IMR-90 (cell line): ENCODE measurements around the gene PMM1. TPM values are rescaled to one million over a fixed set of nuclear protein-coding genes. Genes with fewer than 3 reads are reported as not detected.

Experiments
- ATAC-seq: fragments of 200-7000 bp; cut with Tn5 transposase; 2 replicates; pipeline ENCODE4 v1.9.1; 2020; ENCODE audit warnings: low read depth, mild to moderate bottlenecking, moderate library complexity
- BruUV-seq: library from RNA; stranded (reverse); fragments of 400-500 nt; replicated peaks from 2 replicates; lab custom pipeline; 2021; lab: Mats Ljungman, UMichigan
- CTCF ChIA-PET: fragments of 300-600 bp; formaldehyde crosslinking; extraction: SDS; loops from one replicate; lab custom pipeline; 2021; ENCODE audit warnings: antibody characterized with exemption; lab: Yijun Ruan, JAX
- POLR2A ChIA-PET: fragments of 300-600 bp; sonication (Branson Sonifier 250); formaldehyde crosslinking; loops from one replicate; lab custom pipeline; 2022; ENCODE audit warnings: antibody characterized with exemption; ENCODE audit not compliant: unreplicated experiment; lab: Charles Lee
- DNase-seq: peaks from one replicate; pipeline ENCODE4 v3.0.0; 2013
- H2AFZ ChIP-seq: replicated peaks from 2 replicates; pipeline ENCODE3; 2013; ENCODE audit warnings: low read length, mild to moderate bottlenecking; ENCODE audit not compliant: poor library complexity
- H2AK5ac ChIP-seq: 2 replicates; pipeline ENCODE4 v1.6.1; 2013; ENCODE audit warnings: low read depth, low read length, inconsistent platforms
- H2AK9ac ChIP-seq: replicated peaks from 2 replicates; pipeline ENCODE3; 2013; ENCODE audit warnings: mild to moderate bottlenecking, low read depth, low read length, moderate library complexity; ENCODE audit not compliant: poor library complexity
- H2BK120ac ChIP-seq: 2 replicates; pipeline ENCODE4 v1.6.1; 2013; ENCODE audit warnings: low read depth, low read length, inconsistent platforms
- H2BK15ac ChIP-seq: 3 replicates; pipeline ENCODE4 v1.6.1; 2013; ENCODE audit warnings: low read depth, low read length, inconsistent platforms
- H2BK20ac ChIP-seq: 2 replicates; pipeline ENCODE4 v1.6.1; 2013; ENCODE audit warnings: low read depth, mild to moderate bottlenecking, inconsistent platforms, low read length, moderate library complexity
- H2BK5ac ChIP-seq: 2 replicates; pipeline ENCODE4 v1.6.1; 2013; ENCODE audit warnings: mild to moderate bottlenecking, low read depth, low read length, inconsistent platforms; ENCODE audit not compliant: poor library complexity, severe bottlenecking
- H3K14ac ChIP-seq: replicated peaks from 2 replicates; pipeline ENCODE4 v1.6.1; 2013; ENCODE audit warnings: low read depth, low read length, inconsistent platforms
- H3K18ac ChIP-seq: 2 replicates; pipeline ENCODE4 v1.6.1; 2013; ENCODE audit warnings: low read depth, low read length, control low read depth
- H3K23ac ChIP-seq: 2 replicates; pipeline ENCODE4 v1.6.1; 2013; ENCODE audit warnings: low read depth, low read length, inconsistent platforms
- H3K27ac ChIP-seq: 2 replicates; pipeline ENCODE4 v1.5.1; 2013; ENCODE audit warnings: mild to moderate bottlenecking, control low read depth, low read length; ENCODE audit not compliant: insufficient read depth
- H3K27me3 ChIP-seq: 2 replicates; pipeline ENCODE4 v1.6.1; 2013; ENCODE audit warnings: low read length; ENCODE audit not compliant: control insufficient read depth, insufficient read depth
- H3K36me3 ChIP-seq: 2 replicates; pipeline ENCODE4 v1.6.1; 2013; ENCODE audit warnings: low read length, mixed read lengths; ENCODE audit not compliant: control insufficient read depth, insufficient read depth
- H3K4ac ChIP-seq: 2 replicates; pipeline ENCODE4 v1.6.1; 2013; ENCODE audit warnings: low read depth, low read length, inconsistent platforms
- H3K4me1 ChIP-seq: 2 replicates; pipeline ENCODE4 v1.6.1; 2013; ENCODE audit warnings: low read length, mixed read lengths; ENCODE audit not compliant: control insufficient read depth, insufficient read depth
- H3K4me2 ChIP-seq: 2 replicates; pipeline ENCODE4 v1.6.1; 2013; ENCODE audit warnings: low read depth, mild to moderate bottlenecking, control low read depth, low read length, moderate library complexity
- H3K4me3 ChIP-seq: 2 replicates; pipeline ENCODE4 v1.5.1; 2013; ENCODE audit warnings: low read depth, mild to moderate bottlenecking, control low read depth, low read length, moderate library complexity; ENCODE audit not compliant: insufficient read depth
- H3K56ac ChIP-seq: 2 replicates; pipeline ENCODE4 v1.6.1; 2013; ENCODE audit warnings: low read length, inconsistent platforms; ENCODE audit not compliant: insufficient read depth; ENCODE audit errors: extremely low read depth
- H3K79me1 ChIP-seq, 2 experiments: 2 replicates each; pipeline ENCODE4 v1.6.1; 2013; ENCODE audit warnings: low read length in 2 of 2, inconsistent platforms in 1 of 2, low read depth in 1 of 2
- H3K9ac ChIP-seq: 2 replicates; pipeline ENCODE4 v1.6.1; 2013; ENCODE audit warnings: low read depth, low read length, control low read depth
- H3K9me1 ChIP-seq: 2 replicates; pipeline ENCODE4 v1.6.1; 2013; ENCODE audit warnings: low read length, inconsistent platforms; ENCODE audit not compliant: insufficient read depth
- H3K9me3 ChIP-seq: 2 replicates; pipeline ENCODE4 v1.6.1; 2013; ENCODE audit warnings: low read length; ENCODE audit not compliant: control insufficient read depth, insufficient read depth
- H4K20me1 ChIP-seq: 2 replicates; pipeline ENCODE4 v1.6.1; 2013; ENCODE audit warnings: low read length, inconsistent platforms; ENCODE audit not compliant: insufficient read depth
- H4K5ac ChIP-seq: 2 replicates; pipeline ENCODE4 v1.6.1; 2013; ENCODE audit warnings: mild to moderate bottlenecking, low read depth, low read length, control low read depth
- H4K8ac ChIP-seq, 2 experiments: 2 replicates each; pipeline ENCODE4 v1.6.1; 2013; ENCODE audit warnings: low read depth in 2 of 2, low read length in 2 of 2, control low read depth in 1 of 2, inconsistent platforms in 1 of 2
- H4K91ac ChIP-seq: 2 replicates; pipeline ENCODE4 v1.6.1; 2013; ENCODE audit warnings: low read depth, low read length, inconsistent platforms; ENCODE audit not compliant: insufficient read depth
- WGBS, 2 experiments: methylation state at CpG; one replicate each; pipeline versions ENCODE4 v1.1.5 to v1.1.7; 2013; ENCODE audit warnings: missing lambda C conversion rate in 2 of 2; ENCODE audit not compliant: insufficient read length in 1 of 2; ENCODE audit errors: extremely low coverage in 2 of 2; 5-methylcytosine and 5-hydroxymethylcytosine counted together
- dilution Hi-C: fragments of 300-500 bp; cut with HindIII; formaldehyde crosslinking; loops from one replicate; pipeline ENCODE4 v1.14.3; 2018; ENCODE audit warnings: low sequenced_read_pairs; ENCODE audit not compliant: unreplicated experiment
- in situ Hi-C: fragments of 300-500 bp; cut with MboI; formaldehyde crosslinking; loops from 3 replicates; pipeline ENCODE4 v1.14.3; 2019; ENCODE audit warnings: low sequenced_read_pairs, inconsistent platforms, mixed read lengths
- intact Hi-C: fragments of 100-400 bp; cut with micrococcal nuclease; formaldehyde crosslinking; loops from 2 replicates; pipeline ENCODE4 v1.10.0; 2022
- polyA plus RNA-seq, 3 experiments: library from polyadenylated mRNA; depleted of rRNA; stranded (reverse); fragments of >200 nt; gene quantifications; 2 replicates each; pipeline ENCODE4 v1.2.3, GENCODE V29; 2012; ENCODE audit warnings: low replicate concordance in 1 of 3
- total RNA-seq: library from RNA; depleted of rRNA; stranded (reverse); fragments of >200 nt; gene quantifications from 2 replicates; pipeline ENCODE4 v1.2.3, GENCODE V29; 2012
- TF ChIP-seq, protein P1 (sequence below): fragments of 150-350 bp; IDR thresholded peaks from 2 replicates; pipeline ENCODE4 v1.6.1; 2017; ENCODE audit warnings: mild to moderate bottlenecking, antibody characterized with exemption, low read length, low read depth

The PMM1 gene
- total and polyA plus RNA-seq, 2 of the 4 experiments (the other 2 are of a cell fraction), result 22.8 to 92.8 TPM

DNA sequence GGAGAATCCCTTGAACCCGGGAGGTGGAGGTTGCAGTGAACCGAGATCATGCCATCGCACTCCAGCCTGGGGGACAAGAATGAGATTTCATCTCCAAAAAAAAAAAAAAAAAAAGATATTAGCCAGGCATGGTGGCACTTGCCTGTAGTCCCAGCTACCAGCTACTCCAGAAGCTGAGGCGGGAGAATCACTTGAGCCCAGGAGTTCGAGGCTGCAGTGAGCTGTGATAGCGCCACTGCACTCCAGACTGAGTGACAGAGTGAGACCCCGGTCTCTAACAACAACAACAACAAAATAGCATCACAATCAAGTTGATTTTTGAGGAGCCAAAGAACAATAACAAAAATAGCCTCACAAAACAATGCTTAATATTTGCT lies 2.3 kb downstream of the PMM1 start:
- no peak overlapping the region for H2BK20ac ChIP-seq
- H4K20me1 ChIP-seq, result no peaks in the 10 kb centered on the region
- H3K9me1 ChIP-seq, result peaks cover 4% of the 10 kb centered on the region; the same call in 1 of the 2 replicates
- peaks cover 4% of the 10 kb centered on the region for H3K4me1 ChIP-seq
- POLR2A ChIA-PET, result interaction anchor here (0.6 to 0.7 kb wide), 2 partner anchors 635 to 1591 kb away, joined by 5 to 10 read pairs; no protein-coding TSS in a partner anchor
- no peak overlapping the region for H2BK5ac ChIP-seq
- DNase-seq (no peak), ATAC-seq (no peak)
- H2BK15ac ChIP-seq, result no peak overlapping the region
- no peak overlapping the region for H4K8ac ChIP-seq
- CTCF ChIA-PET, result interaction anchor here (0.6 kb wide), 1 partner anchor 87 kb away, joined by 3 read pairs; no protein-coding TSS in a partner anchor
- H3K36me3 ChIP-seq, result peaks cover 23% of the 10 kb centered on the region
- WGBS, 2 experiments, result 100% methylated on average over 1 of the region's 7 CpGs; no CpG with 5 or more reads in 1 of the 2 experiments
- in situ Hi-C loops, result no loop called here
- dilution Hi-C loops, result no loop called here
- H3K14ac ChIP-seq, result no peak overlapping the region
- H2AK9ac ChIP-seq, result no peak overlapping the region
- no peak overlapping the region for H2AFZ ChIP-seq
- peak overlapping the region; percentile 7; the same call in 1 of the 2 replicates for H2AK5ac ChIP-seq
- no peak overlapping the region for H3K4me2 ChIP-seq
- H4K91ac ChIP-seq, result no peak overlapping the region
- H3K79me1 ChIP-seq, result peaks cover 31 to 65% of the 10 kb centered on the region in 2 experiments
- no peak overlapping the region for H4K5ac ChIP-seq
- no peak overlapping the region for H3K4ac ChIP-seq
- H3K9me3 ChIP-seq, result no peaks in the 10 kb centered on the region
- H3K18ac ChIP-seq, result no peak overlapping the region
- intact Hi-C loops, result no loop called here
- TF ChIP-seq, protein P1, sequence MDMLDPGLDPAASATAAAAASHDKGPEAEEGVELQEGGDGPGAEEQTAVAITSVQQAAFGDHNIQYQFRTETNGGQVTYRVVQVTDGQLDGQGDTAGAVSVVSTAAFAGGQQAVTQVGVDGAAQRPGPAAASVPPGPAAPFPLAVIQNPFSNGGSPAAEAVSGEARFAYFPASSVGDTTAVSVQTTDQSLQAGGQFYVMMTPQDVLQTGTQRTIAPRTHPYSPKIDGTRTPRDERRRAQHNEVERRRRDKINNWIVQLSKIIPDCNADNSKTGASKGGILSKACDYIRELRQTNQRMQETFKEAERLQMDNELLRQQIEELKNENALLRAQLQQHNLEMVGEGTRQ, result no peak
- no peak overlapping the region for H3K27ac ChIP-seq
- H3K27me3 ChIP-seq, result no peaks in the 10 kb centered on the region
- no peak overlapping the region for H2BK120ac ChIP-seq
- no peak overlapping the region for H3K56ac ChIP-seq
- no peak overlapping the region for H3K4me3 ChIP-seq
- H3K23ac ChIP-seq, result no peak overlapping the region
- H3K9ac ChIP-seq, result no peak overlapping the region
- no TSS peak for BruUV-seq
